HepG2 (cell line): ENCODE measurements around the gene EGFL8. TPM values are rescaled to one million over a fixed set of nuclear protein-coding genes. Genes with fewer than 3 reads are reported as not detected.

Experiments
- ARID4A ChIP-seq: sonication (generic); formaldehyde crosslinking; IDR thresholded peaks from 2 replicates; pipeline ENCODE4 v1.5.0; 2020; ENCODE audit warnings: mild to moderate bottlenecking, missing genetic modification reagents, borderline replicate concordance
- ATF5 ChIP-seq: sonication (generic); formaldehyde crosslinking; IDR thresholded peaks from 2 replicates; pipeline ENCODE4 v1.4.0; 2020; ENCODE audit warnings: mild to moderate bottlenecking, low read depth, missing genetic modification reagents
- BATF2 ChIP-seq: sonication (generic); formaldehyde crosslinking; IDR thresholded peaks from 2 replicates; pipeline ENCODE4 v1.8.0; 2022; ENCODE audit warnings: mild to moderate bottlenecking, missing genetic modification reagents, moderate library complexity
- CSRNP2 ChIP-seq: sonication (generic); formaldehyde crosslinking; conservative IDR thresholded peaks from 2 replicates; pipeline ENCODE4 v1.8.0; 2022; ENCODE audit warnings: low read depth, missing genetic modification reagents
- GTF2F1 ChIP-seq: fragments of 150-350 bp; IDR thresholded peaks from 2 replicates; pipeline ENCODE4 v1.6.1; 2014; ENCODE audit warnings: low read length
- HBP1 ChIP-seq: IDR thresholded peaks from 2 replicates; pipeline ENCODE4 v1.6.1; 2016; ENCODE audit warnings: low read depth, control low read depth
- HHEX ChIP-seq: IDR thresholded peaks from 2 replicates; pipeline ENCODE4 v1.6.1; 2016; ENCODE audit warnings: control low read depth
- HIC2 ChIP-seq: sonication (generic); formaldehyde crosslinking; IDR thresholded peaks from 2 replicates; pipeline ENCODE4 v1.9.0; 2022; ENCODE audit warnings: low read depth, missing genetic modification reagents
- SP2 ChIP-seq: sonication (generic); formaldehyde crosslinking; IDR thresholded peaks from 2 replicates; pipeline ENCODE4 v1.5.1; 2020; ENCODE audit warnings: mild to moderate bottlenecking, missing genetic modification reagents
- SRSF4 ChIP-seq: fragments of 200-400 bp; formaldehyde crosslinking; IDR thresholded peaks from one replicate; pipeline ENCODE4 v1.6.1; 2018; ENCODE audit warnings: mild to moderate bottlenecking, low read depth, low read length, moderate library complexity; ENCODE audit not compliant: poor library complexity, severe bottlenecking
- TGIF2 ChIP-seq: IDR thresholded peaks from 2 replicates; pipeline ENCODE4 v1.6.1; 2016; ENCODE audit warnings: control low read depth, missing compliant biosample characterization
- ZNF382 ChIP-seq: sonication (generic); formaldehyde crosslinking; IDR thresholded peaks from 2 replicates; pipeline ENCODE4 v1.5.0; 2020; ENCODE audit warnings: missing genetic modification reagents, mild to moderate bottlenecking, borderline replicate concordance
- ZNF549 ChIP-seq: sonication (generic); formaldehyde crosslinking; IDR thresholded peaks from 2 replicates; pipeline ENCODE4 v1.5.0; 2020; ENCODE audit warnings: missing genetic modification reagents
- ZNF670 ChIP-seq: sonication (generic); formaldehyde crosslinking; IDR thresholded peaks from 2 replicates; pipeline ENCODE4 v1.8.0; 2022; ENCODE audit warnings: mild to moderate bottlenecking, missing genetic modification reagents, borderline replicate concordance
- polyA plus RNA-seq, 8 experiments: library from polyadenylated mRNA; depleted of rRNA in 3 of 8; stranded (reverse) in 7 of 8; unstranded in 1 of 8; fragments of >200 nt; fragmentation: Illumina TruSeq in 4 of 8; extraction: Trizol in 4 of 8; gene quantifications; 2 replicates each; pipeline versions ENCODE4 v1.2.1 to v1.2.3, GENCODE V29; 2011 to 2016; ENCODE audit warnings: low read depth in 4 of 8, missing spikeins in 1 of 8, mixed read lengths in 1 of 8; ENCODE audit not compliant: insufficient read depth in 1 of 8
- total RNA-seq, 5 experiments: library from RNA; depleted of rRNA; stranded (reverse); fragments of >200 nt; fragmentation: Illumina TruSeq; extraction: Trizol; gene quantifications; 2 replicates each; pipeline ENCODE4 v1.2.3, GENCODE V29; 2016; ENCODE audit warnings: low read depth in 1 of 5

The EGFL8 gene
- total and polyA plus RNA-seq, 2 of the 13 experiments (the other 11 are each of a cell fraction or from before 2014, with no cell fraction given) = 10.0 to 11.5 TPM

GRCh38 chr6:32195902-32196681, 31.7 kb downstream of the EGFL8 start (continued):
- TF ChIP-seq ARID4A (CRISPR knock-in tag) (peak; percentile 94), ATF5 (CRISPR knock-in tag) (peak; percentile 48; the same call in 1 of the 2 replicates), CSRNP2 (no peak), ZNF670 (CRISPR knock-in tag) (no peak; the same call in 1 of the 2 replicates), SP2 (CRISPR knock-in tag) (no peak), ZNF382 (CRISPR knock-in tag) (no peak), SRSF4 (no peak), GTF2F1 (no peak), ZNF549 (CRISPR knock-in tag) (no peak), TGIF2 (CRISPR knock-in tag) (0 out of 2 replicates have a peak, but pooled peaks have one; percentile 59), BATF2 (peak; percentile 69; the same call in 1 of the 2 replicates), HBP1 (CRISPR knock-in tag) (peak; percentile 49; the same call in 1 of the 2 replicates), HIC2 (CRISPR knock-in tag) (no peak), HHEX (no peak)
